GM12878 (cell line): Measurements from ENCODE around the gene OS9.

ENCODE experiments used
- FOS ChIP-seq: IDR thresholded peaks from 3 replicates; pipeline ENCODE4 v1.6.1; 2011; ENCODE audit warnings: borderline replicate concordance; ENCODE audit not compliant: insufficient read length; ENCODE audit errors: extremely low read depth
- POLR2AphosphoS5 ChIP-seq: IDR thresholded peaks from 2 replicates; pipeline ENCODE4 v1.6.1; 2011; ENCODE audit warnings: mild to moderate bottlenecking, low read length, inconsistent platforms
- TF ChIP-seq, protein P1 (sequence below), 3 experiments: IDR thresholded peaks in 2 of 3; conservative IDR thresholded peaks in 1 of 3; 2 replicates each; pipeline ENCODE4 v1.5.1; 2011; ENCODE audit warnings: low read depth in 3 of 3, low read length in 3 of 3, mild to moderate bottlenecking in 3 of 3, control low read depth in 2 of 3, moderate library complexity in 2 of 3, inconsistent platforms in 1 of 3, mixed read lengths in 1 of 3; ENCODE audit not compliant: control insufficient read depth in 2 of 3, insufficient read depth in 1 of 3; ENCODE audit errors: extremely low read depth in 1 of 3

DNA sequence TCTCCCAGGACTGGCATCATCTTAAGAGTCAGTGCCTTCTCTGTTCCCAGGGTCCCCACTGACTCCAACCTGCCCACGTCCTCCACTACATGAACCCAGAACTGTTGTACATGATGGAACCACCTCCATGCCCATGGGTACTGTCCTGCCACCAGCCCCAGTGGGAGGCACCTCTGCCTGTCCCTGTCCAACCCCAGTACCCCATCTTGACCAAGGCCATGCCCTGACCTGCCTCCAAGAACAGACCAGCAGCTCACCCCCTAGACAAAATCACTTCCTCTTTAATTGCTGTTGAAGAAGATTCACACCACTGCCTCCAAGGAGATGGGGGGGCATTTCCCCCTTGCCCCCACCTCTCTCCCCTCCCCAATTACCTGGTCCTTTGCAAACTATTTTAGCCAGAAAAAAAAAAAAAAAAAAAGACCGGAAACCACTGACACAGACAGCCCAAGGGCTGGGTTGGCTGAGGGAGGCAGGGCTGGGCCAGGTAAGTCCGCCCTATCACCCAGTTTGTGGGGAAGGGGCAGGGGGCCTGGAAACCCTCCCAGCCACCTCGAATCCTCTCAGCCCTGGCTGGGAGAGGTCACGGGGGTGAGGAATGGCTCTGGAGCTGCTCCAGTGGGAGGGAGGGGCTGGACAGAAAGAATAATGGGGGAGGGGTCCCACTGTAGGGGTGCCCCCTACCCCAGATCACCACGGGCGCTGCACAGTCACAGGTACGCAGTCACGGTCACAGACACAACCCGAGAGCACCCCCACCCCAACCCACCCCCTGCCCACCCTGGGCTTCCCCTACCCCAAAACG is 31.2 kb downstream of the OS9 start:
- TF ChIP-seq FOS (no peak), POLR2AphosphoS5 (no peak)
- TF ChIP-seq, protein P1, sequence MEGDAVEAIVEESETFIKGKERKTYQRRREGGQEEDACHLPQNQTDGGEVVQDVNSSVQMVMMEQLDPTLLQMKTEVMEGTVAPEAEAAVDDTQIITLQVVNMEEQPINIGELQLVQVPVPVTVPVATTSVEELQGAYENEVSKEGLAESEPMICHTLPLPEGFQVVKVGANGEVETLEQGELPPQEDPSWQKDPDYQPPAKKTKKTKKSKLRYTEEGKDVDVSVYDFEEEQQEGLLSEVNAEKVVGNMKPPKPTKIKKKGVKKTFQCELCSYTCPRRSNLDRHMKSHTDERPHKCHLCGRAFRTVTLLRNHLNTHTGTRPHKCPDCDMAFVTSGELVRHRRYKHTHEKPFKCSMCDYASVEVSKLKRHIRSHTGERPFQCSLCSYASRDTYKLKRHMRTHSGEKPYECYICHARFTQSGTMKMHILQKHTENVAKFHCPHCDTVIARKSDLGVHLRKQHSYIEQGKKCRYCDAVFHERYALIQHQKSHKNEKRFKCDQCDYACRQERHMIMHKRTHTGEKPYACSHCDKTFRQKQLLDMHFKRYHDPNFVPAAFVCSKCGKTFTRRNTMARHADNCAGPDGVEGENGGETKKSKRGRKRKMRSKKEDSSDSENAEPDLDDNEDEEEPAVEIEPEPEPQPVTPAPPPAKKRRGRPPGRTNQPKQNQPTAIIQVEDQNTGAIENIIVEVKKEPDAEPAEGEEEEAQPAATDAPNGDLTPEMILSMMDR (IDR thresholded peaks at IDR 0.05 in 2 of 3, conservative IDR thresholded peaks at IDR 0.05 in 1 of 3; ENCODE audit: control insufficient read depth in 2 of 3, extremely low read depth in 1 of 3, insufficient read depth in 1 of 3, low read depth in 3 of 3, low read length in 3 of 3), result no peak
